Inflammatory macrophage treated with lipopolysaccharide for 4 hours (primary cell): ENCODE measurements around the gene RGL4.
"Not testable (repeated sequence)": the region's sequence is repeated elsewhere in the genome, so short reads cannot be mapped to it uniquely, and the experiment has no call there.

Experiments
- DNase-seq: peaks from one replicate; pipeline ENCODE4 v3.0.0-alpha.2; 2020

RGL4 gene

GRCh38 chr22:23690713-23691112 lies at the start of gene RGL4:
Gene RGL4 (plus strand): TSS chr22:23691013. CDS start chr22:23692031, 1,018 bp downstream.
- no peak for DNase-seq

DNA sequence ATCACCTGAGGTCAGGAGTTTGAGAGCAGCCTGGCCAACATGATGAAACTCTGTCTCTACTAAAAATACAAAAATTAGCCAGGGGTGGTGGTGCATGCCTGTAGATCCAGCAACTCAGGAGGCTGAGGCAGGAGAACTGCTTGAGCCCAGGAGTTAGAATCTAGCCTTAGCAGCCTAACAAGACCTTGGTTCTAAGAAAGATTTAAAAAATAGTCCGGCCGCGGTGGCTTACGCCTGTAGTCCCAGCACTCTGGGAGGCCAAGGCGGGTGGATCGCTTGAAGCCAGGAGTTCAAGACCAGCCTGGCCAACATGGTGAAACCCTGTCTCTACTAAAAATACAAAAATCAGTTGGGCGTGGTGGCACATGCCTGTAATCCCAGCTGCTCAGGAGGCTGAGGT lies 44.3 kb upstream of the RGL4 start:
- not testable (repeated sequence) for DNase-seq

DNA sequence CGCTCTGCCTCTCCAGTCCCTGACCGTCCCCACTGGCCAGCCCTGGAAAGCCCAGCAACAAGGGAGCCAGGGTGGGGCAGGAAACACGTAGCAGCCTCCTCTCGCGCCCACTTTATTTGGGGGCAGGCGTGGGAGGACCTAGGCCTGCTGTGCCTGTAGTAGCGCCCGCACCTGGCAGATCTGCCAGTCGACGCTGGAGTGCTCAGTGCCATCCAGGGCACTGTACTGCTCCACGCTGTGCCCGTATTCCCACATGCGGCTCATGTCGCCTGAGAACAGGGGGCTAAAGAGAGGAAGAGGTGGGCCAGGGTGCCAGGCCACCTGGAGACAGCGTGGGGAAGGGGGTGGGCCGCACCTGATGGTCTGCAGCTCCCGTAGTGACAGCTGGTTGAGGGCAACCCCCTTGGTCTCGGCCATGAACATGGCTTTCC lies 41.7 kb upstream of the RGL4 start:
- DNase-seq, result no peak

- no peak for DNase-seq
Observed at GRCh38 chr22:23651676-23652075, 39.1 kb upstream of the RGL4 start.

DNA sequence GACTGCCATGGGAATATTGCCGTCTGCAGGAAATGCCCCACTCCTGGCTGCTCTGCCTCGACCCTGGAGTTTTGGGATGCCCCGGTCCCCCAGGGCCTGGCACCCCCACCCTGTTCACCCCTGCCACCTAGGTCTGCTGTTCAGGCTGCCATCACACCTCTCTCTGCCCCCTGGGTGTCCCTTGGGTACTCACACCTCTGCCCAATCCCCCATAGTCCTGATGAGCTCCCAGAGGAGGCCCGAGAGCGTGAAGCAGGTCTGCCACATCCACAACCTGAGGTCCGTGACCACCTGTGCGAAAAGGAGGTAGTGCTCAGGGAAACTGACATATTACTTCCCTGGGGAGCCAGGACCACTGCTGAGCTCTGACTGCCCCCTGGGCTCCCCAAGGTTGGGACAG lies 38.5 kb upstream of the RGL4 start:
- DNase-seq, result no peak

- DNase-seq, result no peak
Observed at GRCh38 chr22:23652711-23653110, 38.1 kb upstream of the RGL4 start.

GRCh38 chr22:23655891-23656475 lies 34.8 kb upstream of the RGL4 start:
- no peak for DNase-seq

DNA sequence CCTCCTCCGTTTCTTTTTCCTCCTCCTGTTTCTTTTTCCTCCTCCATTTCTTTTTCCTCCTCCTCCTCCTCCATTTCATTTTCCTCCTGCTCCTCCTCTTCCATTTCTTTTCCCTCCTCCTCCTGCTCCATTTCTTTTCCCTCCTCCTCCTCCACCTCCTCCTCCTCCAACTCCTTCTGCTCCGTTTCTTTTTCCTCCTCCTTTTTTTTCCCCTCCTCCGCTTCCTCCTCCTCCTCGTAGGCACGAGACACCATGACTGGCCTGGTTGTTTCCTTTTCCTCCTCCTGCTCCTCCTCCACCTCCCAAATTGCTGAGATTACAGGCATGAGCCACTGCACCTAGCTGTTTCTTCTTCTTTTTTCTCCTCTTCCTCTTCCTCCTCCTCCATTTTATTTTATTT lies 33.1 kb upstream of the RGL4 start:
- DNase-seq, result peak; percentile 29

DNA sequence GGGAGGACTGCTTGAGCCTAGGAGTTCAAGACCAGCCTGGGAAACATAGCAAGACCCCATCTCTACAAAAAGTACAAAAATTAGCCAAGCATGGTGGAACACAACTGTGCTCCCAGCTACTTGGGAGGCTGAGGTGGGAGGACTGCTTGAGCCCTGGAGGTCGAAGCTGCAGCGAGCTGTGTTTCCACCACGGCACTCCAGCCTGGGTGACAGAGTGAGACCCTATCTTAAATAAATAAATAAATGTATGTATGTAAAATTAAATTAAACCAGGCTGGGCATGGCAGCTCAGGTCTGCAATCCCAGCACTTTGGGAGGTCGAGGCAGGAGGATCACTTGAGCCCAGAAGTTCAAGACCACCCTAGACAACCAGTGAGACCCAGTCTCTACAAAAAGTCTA lies 30.4 kb upstream of the RGL4 start:
- DNase-seq, result not testable (repeated sequence)

DNA sequence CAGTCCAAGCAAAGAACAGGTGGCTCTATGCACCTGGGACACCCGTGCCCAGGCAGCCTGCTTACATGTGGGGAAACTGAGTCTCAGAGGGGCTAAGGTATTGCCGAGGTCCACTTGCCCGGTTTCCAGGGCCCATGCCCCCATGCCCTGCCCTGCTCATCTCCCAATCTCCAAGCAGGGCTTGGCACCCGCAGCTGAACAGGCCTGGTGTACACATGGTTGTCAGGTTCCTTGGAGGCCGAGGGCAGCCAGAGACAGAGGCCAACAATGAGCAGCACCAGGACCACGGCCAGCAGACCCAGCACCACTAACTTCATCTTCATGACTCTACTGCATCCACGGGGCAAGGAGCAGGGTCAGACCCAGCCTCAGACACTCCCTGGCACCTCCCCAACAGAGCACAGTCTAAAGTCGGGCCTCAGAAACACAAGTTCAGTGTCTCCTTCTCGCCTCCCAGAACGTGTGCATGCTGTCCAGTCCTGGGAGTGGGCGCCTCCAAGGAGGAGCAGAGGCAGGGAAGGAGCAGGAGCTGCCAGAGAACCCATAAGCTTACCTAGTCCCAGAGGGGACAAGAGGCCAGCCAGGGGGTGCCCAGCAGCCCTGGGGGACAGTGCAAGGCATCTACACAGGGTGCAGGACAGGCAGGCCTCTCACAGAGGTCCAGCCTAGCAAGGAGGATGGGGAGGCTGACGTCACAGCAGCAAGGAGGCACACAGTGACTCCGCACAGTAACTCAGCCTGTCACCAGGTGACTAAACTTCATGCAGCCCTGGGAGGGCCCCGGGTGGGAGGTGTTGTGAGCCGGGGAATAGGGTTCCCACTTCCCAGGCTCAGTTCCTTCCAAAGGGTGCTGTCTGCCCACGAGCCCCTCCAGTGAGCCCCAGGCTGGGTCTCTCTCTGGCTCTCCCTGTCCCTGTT lies 20.2 kb upstream of the RGL4 start:
- DNase-seq, result no peak

DNA sequence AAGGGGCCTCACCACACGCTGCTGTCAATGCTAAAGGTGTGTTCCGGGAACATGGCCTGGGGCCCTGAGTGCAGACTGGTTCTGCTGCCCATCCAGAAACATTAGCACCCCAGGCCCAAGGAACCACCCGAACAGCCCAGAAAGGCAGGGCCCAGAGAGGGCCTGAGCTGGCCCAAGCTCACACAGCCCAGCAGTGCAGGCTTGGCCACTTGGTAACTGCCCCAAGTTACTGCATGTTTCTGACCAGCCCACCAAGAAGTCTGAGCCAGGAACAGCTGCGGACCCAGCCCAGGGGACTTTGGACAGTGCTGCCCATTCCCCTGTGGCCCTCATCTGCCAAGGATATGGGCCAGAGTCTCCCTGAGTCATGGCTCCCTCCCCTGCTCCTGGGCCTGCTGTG lies 19.4 kb upstream of the RGL4 start:
- DNase-seq, result not testable (repeated sequence)

- DNase-seq, result not testable (repeated sequence)
Observed at GRCh38 chr22:23672307-23673049, 18.3 kb upstream of the RGL4 start.

GRCh38 chr22:23673050-23673620 lies 17.7 kb upstream of the RGL4 start:
- no peak for DNase-seq

- DNase-seq, result no peak
Observed at GRCh38 chr22:23673826-23674690, 16.8 kb upstream of the RGL4 start.

DNA sequence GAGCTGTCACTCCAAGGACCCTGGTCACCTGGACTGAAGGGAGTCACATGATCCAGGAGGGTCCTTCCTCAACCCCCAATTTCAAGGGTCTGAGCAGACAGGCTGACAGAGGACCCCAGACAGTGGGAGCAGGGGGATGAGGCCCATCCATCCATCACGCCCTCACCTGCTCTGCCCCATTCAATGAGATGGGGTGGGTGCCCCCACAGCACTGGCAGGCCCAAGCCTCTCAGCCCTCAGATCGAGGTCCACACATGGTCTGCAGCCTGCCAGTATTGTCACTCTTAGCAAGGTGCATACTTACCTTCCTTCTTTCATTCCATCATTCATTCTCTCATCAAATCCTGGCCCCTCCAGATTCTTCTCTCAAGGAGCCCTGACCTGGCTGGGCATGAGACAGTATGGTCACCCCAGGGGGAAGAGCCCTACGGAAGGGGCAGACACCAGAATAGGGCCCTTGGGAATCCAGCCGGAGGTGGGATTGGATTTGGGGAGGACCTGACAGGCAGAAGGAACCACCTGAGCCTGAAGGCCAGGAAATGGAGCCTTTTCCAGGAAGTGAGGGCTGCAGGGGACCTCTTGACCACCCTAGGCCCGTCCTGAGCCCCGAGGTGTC lies 15.8 kb upstream of the RGL4 start:
- DNase-seq, result not testable (repeated sequence)

DNA sequence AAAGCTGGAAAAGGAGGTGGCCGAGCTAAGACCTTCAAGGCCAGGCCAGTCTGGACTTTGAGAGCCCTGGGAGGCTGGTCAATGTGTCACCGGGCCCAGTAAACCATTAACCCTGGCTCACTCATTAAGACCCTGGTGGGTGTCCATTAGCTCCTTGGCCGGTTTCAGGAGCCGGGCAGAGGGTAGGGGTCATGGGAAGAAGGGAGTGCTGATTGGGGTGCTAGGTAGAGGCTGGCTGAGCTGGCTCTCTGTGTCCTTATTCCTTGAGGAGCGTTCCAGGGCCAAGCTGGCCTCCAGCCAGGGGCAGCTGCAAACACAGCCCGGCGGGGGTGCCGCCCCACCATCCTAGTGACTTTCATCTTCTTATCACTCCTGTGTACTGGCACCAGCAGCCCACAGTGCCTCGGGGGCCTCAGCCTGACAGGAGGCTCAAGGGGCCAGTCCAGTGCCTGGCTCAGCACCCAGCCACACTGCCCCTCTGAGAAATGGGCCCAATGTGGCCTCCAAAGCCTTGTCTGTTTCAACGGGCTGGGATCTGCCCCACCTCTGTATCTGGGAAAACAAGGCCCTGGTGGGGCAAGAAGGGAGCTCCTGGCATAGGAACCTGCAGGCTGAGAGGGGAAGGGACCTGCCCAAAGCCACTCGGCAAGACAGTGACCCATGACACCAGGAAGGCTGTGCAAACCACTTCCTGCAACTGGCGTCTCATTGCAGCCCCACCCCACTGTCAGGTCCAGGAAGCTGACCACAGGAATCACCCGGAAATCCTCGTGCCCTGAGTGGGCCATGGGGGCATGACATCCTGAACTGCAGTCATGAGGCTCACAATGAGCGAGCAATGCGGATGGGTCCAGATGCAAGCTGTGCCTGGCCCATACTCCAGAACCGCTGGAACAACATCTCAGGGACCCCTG lies 15.1 kb upstream of the RGL4 start:
- peak; percentile 72 for DNase-seq

DNA sequence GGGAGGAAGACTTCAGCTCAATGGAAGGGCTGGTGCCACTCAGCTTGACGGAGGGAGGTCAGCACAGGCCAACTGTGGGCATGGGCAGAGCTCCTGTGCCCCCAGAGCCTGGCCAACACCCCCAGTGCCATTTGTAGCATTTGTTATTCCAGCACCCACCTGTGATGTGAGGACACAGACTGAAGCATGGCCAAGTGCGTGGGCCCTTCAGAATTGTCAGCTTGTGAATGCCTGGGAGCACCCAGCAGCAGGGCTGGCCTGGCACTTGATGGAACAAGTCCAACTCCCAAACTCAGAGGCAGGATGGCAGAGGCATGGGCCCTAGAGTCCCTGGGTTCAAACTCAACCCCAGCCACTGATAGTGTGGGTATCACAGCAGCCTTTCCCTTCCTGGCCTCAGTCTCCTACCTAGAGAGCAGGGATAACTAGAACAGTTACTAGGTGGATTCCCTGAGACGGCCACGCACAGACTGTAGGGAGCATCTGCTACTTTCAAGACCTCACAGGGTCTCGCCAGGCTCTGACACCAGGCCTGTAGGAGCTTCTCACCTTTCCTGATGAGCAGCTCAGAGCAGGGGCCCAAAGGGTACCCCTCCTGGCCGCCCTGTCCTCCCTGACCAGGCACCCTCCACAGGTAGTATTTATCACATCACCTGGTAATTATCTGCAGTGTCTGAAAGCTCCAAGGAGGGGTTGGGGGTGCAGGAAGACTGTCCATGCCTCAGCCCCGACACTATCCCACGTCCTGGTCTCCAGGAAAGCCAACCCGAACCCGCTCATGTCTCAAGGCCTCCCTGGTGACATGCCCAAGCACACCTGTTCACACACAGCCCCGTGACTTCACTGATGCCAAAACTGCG lies 13.7 kb upstream of the RGL4 start:
- DNase-seq, result not testable (repeated sequence)

- no peak for DNase-seq
Observed at GRCh38 chr22:23677701-23677995, 13.2 kb upstream of the RGL4 start.

- no peak for DNase-seq
Observed at GRCh38 chr22:23678133-23678532, 12.7 kb upstream of the RGL4 start.
